ENCODE data around the gene GSN.

The GSN gene

DNA sequence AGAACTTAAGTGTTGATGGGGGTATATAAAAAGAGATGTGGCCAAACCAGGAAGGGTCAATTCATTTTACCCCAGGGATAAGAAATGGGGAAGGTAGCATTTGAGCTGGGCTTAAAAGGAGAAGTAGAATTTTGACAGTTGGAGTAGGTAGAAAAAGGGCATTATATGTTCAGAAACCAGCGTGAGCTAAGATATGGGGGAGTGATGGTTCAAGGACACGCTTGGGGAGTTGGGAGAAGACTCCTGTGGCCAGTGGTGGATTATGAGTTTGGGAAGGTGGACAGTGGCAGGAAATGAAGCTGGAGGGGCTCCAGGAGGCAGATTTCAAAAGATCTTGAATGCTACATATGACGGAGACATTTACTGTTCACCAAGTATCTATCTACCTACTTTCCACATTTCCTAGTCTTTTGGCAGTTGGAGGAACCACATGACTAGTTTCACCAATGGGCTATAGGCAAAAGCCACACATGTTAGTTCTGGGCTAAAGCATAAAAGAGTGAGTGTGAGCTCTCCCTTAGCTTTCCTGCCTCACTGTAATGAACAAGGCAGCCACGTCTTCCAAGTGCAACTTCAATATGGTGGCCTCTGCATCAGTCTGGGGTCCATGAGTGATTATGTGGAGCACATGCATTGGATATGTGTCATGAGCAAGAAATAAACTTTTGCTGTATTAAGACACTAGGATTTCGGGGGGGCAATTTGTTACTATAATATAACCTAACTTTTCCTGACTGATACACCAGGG lies 15.7 kb upstream of the GSN start:
- Histone ChIP-seq H3K27me3 (peaks cover 13% of the 10 kb centered on the region), H3K36me3 (no peaks in the 10 kb centered on the region), H3K9me3 (no peaks in the 10 kb centered on the region), H3K4me1 (no peaks in the 10 kb centered on the region), H3K4me3 (ENCODE audit: low read depth, low read length) (no peak overlapping the region)
- TF ChIP-seq, protein P1, sequence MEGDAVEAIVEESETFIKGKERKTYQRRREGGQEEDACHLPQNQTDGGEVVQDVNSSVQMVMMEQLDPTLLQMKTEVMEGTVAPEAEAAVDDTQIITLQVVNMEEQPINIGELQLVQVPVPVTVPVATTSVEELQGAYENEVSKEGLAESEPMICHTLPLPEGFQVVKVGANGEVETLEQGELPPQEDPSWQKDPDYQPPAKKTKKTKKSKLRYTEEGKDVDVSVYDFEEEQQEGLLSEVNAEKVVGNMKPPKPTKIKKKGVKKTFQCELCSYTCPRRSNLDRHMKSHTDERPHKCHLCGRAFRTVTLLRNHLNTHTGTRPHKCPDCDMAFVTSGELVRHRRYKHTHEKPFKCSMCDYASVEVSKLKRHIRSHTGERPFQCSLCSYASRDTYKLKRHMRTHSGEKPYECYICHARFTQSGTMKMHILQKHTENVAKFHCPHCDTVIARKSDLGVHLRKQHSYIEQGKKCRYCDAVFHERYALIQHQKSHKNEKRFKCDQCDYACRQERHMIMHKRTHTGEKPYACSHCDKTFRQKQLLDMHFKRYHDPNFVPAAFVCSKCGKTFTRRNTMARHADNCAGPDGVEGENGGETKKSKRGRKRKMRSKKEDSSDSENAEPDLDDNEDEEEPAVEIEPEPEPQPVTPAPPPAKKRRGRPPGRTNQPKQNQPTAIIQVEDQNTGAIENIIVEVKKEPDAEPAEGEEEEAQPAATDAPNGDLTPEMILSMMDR (IDR thresholded peaks at IDR 0.05; ENCODE audit: low read depth, low read length) = no peak
- no peak for DNase-seq

DNA sequence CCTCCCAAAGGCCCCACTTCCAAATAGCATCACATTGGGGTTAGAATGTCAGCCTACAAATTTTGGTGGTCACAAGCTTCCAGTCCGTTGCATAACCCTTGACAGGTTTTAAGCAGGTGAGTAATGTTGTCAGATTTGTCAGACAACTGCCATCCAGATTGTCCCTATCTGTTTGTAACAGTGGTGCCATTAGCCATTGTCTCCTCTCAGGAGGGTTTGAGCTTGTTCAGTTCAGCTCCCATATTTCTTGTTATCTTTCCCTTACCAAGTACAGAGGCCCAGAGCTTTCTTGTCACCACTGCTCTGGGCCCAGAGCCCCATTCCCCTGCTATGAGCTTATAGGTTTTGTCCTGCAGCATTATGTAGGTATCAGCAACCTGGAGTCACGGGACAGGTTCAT lies 14.8 kb upstream of the GSN start:
- no peaks in the 10 kb centered on the region for H3K9me3 ChIP-seq
- H3K4me3 ChIP-seq (ENCODE audit: low read depth, low read length) = no peak overlapping the region
- peaks cover 13% of the 10 kb centered on the region for H3K27me3 ChIP-seq
- DNase-seq = no peak
- TF ChIP-seq, protein P1 (IDR thresholded peaks at IDR 0.05; ENCODE audit: low read depth, low read length) = no peak
- H3K4me1 ChIP-seq = no peaks in the 10 kb centered on the region
- no peaks in the 10 kb centered on the region for H3K36me3 ChIP-seq

DNA sequence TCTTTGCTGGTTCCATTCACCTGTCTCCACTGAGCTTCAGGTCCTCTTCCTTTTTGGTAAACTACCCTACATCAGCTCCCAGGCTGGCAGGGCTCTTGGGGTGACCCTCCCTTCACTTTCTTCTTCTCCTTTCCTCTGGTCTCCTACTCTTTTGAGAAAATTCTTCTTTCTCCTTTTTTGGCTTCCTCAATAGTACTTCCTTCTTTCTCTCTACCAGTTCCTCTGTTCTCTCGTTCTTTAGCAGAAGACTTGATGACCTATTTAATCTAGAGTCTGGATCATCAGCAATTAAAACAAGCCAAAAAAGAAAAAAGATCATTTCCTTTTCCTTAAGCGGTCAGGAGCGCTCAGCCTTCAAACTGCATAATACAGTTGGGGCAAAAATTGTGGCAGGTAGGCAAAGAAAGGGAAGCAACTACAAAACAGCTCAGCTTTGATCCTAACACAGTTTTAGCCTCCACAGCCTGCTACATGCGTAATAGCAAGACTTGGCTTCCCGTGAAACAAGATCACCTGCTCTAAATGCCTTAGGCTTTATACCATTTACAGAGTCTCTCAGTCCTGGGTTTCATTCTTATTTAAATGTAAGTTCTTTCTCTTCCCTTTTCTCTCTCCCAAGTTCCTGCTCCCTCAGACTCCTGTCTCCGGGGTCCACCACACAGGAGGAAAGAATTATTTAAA lies 14.0 kb upstream of the GSN start:
- H3K4me3 ChIP-seq (ENCODE audit: low read depth, low read length) = no peak overlapping the region
- peaks cover 13% of the 10 kb centered on the region for H3K27me3 ChIP-seq
- no peaks in the 10 kb centered on the region for H3K36me3 ChIP-seq
- TF ChIP-seq, protein P1 (IDR thresholded peaks at IDR 0.05; ENCODE audit: low read depth, low read length) = no peak
- peaks cover 3% of the 10 kb centered on the region; the same call in 1 of the 2 replicates for H3K9me3 ChIP-seq
- no peak for DNase-seq
- H3K4me1 ChIP-seq = no peaks in the 10 kb centered on the region

DNA sequence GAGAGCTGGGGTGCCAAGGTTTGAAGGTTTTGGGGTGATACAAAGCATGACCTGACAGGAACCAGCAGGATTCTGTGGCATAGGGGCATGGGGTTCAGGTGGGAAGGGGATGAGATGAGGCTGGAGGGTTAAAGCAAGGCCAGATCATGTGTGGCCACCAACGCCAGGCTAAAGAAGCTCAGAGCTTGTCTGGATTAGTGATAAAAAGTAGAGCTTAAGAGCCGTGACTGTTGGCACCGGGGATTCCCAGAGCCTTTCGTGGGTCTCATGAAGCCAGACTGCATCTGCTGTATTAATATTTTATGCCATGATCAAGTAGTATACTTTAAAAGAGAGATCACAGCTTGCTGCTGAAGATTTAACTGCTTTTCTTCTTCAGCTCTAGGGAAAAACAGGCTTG lies 8.5 kb upstream of the GSN start:
- TF ChIP-seq, protein P1 (IDR thresholded peaks at IDR 0.05; ENCODE audit: low read depth, low read length) = no peak
- H3K36me3 ChIP-seq = no peaks in the 10 kb centered on the region
- H3K4me1 ChIP-seq = no peaks in the 10 kb centered on the region
- no peak for DNase-seq
- H3K4me3 ChIP-seq (ENCODE audit: low read depth, low read length) = no peak overlapping the region
- peaks cover 3% of the 10 kb centered on the region; the same call in 1 of the 2 replicates for H3K9me3 ChIP-seq
- H3K27me3 ChIP-seq = peaks cover 11% of the 10 kb centered on the region; the same call in 1 of the 2 replicates

DNA sequence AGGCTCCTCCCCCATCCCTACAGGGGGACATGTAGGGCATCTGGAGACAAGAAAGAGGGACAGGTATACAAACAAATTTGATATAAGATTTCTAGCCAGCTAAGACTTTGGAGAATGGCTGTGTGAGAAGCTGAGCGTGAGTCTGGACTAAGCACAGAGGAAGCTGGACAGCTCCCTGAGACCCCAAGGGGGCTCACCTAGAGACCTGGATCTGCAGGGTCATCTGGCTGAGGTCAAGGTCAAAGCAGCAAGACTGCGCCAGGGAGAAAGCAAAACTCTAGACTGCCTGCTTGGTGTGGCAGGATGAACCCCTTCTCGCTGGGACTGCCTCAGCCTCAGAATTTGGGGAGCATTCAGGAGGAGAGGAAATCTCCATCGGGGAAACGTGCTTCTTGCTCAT lies 8.0 kb upstream of the GSN start:
- peaks cover 11% of the 10 kb centered on the region; the same call in 1 of the 2 replicates for H3K27me3 ChIP-seq
- H3K4me3 ChIP-seq (ENCODE audit: low read depth, low read length) = no peak overlapping the region
- H3K36me3 ChIP-seq = no peaks in the 10 kb centered on the region
- no peaks in the 10 kb centered on the region for H3K4me1 ChIP-seq
- no peak for DNase-seq
- TF ChIP-seq, protein P1 (IDR thresholded peaks at IDR 0.05; ENCODE audit: low read depth, low read length) = no peak
- peaks cover 3% of the 10 kb centered on the region; the same call in 1 of the 2 replicates for H3K9me3 ChIP-seq
